OCI-LY1 (cell line): ENCODE results near the gene IL4I1.

Experiments
- EZH2 ChIP-seq: fragments of 200-600 bp; sonication (generic), shearing (Covaris generic); IDR thresholded peaks from 2 replicates; pipeline ENCODE4 v1.8.0; 2017; ENCODE audit warnings: borderline replicate concordance, mixed run types, mild to moderate bottlenecking, antibody characterized with exemption, low read length, moderate library complexity, mixed read lengths
- TF ChIP-seq, protein P1 (sequence below): fragments of 200-600 bp; sonication (generic), shearing (Covaris generic); IDR thresholded peaks from 2 replicates; pipeline ENCODE4 v1.5.1; 2017; ENCODE audit warnings: mild to moderate bottlenecking, antibody characterized with exemption, low read length, moderate library complexity, mixed read lengths

GRCh38 chr19:49923055-49924003, 26.6 kb upstream of the IL4I1 start:
- TF ChIP-seq, protein P1, sequence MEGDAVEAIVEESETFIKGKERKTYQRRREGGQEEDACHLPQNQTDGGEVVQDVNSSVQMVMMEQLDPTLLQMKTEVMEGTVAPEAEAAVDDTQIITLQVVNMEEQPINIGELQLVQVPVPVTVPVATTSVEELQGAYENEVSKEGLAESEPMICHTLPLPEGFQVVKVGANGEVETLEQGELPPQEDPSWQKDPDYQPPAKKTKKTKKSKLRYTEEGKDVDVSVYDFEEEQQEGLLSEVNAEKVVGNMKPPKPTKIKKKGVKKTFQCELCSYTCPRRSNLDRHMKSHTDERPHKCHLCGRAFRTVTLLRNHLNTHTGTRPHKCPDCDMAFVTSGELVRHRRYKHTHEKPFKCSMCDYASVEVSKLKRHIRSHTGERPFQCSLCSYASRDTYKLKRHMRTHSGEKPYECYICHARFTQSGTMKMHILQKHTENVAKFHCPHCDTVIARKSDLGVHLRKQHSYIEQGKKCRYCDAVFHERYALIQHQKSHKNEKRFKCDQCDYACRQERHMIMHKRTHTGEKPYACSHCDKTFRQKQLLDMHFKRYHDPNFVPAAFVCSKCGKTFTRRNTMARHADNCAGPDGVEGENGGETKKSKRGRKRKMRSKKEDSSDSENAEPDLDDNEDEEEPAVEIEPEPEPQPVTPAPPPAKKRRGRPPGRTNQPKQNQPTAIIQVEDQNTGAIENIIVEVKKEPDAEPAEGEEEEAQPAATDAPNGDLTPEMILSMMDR = no peak
- no peak for TF ChIP-seq EZH2
